OCI-M2 (cell line): ENCODE measurements around the gene CXCL3.

ENCODE experiments used
- DNase-seq: peaks from one replicate; lab custom pipeline; 2025; ENCODE audit not compliant: unreplicated experiment; lab: John Stamatoyannopoulos, UW

CXCL3 gene

DNA sequence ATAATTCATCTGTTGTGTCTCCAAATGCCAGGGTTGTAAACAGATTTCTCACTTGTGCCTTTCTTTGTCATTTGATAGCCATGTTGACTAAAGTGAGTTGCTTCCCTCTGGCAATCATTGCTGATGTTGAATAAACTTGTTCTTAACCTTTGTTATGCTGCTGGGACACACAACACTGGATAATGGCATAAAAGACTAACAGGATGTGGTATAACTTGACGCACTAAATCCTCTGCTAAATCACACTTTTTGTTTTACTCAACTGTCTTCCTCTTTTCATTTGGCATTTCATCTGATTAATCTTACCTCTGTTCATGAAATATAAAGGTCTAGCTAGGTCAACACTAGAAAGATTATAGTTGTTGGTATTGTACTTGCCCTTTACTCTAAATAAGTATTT lies 22.4 kb downstream of the CXCL3 start:
- DNase-seq: no peak

GRCh38 chr4:74015126-74015780 lies 23.2 kb downstream of the CXCL3 start:
- DNase-seq: no peak

DNA sequence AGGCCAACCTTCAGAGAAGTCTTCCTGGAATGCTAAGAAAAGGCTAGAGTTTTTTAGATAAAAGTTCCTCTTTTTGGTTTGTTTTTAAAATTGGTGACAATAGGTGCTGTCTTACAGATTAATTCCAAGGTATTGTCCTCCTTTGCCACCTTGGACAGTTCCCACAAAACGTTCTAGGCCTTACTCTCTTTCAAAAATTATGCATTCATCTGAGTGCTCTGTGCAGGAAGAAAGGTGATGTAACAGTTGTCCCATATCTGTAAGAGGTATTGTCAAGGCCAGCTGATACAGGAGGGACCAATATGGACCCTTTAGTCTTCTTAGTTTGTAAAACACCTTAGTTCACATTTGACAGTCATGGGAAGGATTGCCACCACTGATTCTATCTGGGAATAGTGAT lies 24.2 kb downstream of the CXCL3 start:
- no peak for DNase-seq

DNA sequence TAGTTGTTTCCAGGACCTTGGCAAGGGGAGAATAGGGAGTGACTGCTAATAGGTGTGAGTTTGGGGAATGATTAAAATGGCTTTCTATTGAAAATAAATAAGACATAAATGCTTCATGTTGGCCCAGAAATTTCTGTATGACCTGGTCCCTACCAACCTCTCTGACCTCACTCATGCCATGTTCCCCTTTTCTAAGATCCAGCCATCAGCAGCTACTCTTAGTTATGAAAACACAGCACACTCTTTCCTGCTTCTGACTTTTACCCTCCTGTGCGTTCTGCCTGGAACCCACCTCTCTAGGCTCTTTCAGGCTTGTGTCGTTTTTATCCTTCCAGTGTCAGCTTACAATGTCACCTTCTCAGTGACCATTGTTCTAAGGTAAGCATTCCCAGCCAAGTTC lies 25.2 kb downstream of the CXCL3 start:
- DNase-seq: no peak

GRCh38 chr4:74012130-74012529 lies 26.4 kb downstream of the CXCL3 start:
- no peak for DNase-seq

DNA sequence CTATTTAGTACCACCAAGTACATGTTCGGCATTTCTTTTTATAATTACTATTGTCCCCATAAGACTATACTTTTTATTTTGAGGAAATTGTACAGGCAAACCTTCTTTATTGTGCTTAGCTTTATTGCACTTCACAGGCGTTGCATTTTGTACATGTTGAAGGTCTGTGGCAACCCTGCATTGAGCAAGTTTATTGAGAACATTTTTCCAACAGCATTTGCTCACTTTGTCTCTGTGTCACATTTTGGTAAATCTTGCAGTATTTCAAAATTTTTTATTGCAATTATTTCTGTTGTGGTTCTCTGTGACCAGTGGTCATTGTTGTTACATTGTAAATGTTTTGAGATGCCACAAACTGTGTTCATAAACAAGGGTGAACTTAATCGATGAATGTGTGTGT lies 29.2 kb downstream of the CXCL3 start:
- no peak for DNase-seq

GRCh38 chr4:74006009-74006476 lies 32.4 kb downstream of the CXCL3 start:
- DNase-seq: no peak

GRCh38 chr4:74005528-74005927 lies 33.0 kb downstream of the CXCL3 start:
- DNase-seq: no peak

DNA sequence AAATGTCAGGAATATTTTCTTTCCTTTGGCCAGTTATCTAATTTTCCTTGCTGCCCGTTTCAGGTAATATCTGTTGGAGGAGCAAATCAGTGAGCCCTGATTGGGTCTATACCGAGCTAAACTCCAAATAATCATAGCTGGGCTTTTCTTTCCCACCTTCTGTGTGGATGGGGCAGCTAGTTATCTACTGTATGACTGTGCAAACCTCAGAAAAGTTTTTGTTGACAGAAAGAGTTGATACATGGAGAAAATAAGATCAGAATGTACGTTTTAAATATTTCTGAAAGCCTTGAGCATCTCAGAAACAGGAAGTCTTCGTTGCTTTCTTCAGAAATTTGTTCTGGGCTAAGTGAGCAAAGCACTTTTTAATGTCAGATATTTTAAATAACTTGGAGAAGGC lies 33.8 kb downstream of the CXCL3 start:
- no peak for DNase-seq

DNA sequence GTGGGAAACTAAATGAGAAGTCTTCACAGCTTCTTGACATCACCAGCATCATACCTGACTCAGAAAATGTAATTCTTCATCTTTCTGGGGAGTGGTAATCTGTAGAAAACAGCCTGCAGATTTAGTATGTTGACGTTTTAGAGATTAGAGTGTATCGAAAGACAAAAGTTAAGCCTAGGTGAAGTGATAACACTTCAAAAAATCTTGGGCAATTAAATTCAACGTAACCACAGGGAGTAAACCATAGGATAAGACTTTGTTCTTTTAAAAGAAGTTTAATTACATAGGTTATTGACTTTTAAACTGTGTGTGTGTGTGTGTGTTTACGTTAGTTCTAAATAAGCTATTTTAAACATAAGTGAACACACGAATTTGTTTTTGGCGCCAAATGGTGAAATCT lies 38.2 kb downstream of the CXCL3 start:
- DNase-seq: no peak

- no peak for DNase-seq
Measured at GRCh38 chr4:73998040-73999011, 40.2 kb downstream of the CXCL3 start, which contains the start of gene CXCL5. Gene CXCL5, minus strand, starts transcription at chr4:73998677. Its CDS starts 96 bp downstream, at chr4:73998581.

DNA sequence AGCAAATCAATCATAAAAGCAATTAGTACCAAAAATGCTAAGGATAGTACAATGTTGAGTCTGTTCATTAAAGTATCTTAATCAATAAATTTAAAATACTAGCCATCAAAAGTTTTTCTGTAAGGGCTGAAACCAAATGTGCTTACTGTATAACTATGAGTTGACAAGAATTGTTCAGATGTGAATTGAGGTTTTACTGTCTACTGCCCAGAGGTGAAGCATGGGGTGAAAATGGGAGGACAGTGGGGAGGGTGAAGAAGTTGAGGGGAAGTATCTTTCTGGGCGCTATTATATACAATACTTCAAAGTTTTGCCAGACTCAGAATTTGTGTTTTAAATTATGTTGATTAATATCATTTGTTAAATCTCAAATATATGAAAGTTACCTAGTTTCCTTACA lies 46.4 kb downstream of the CXCL3 start:
- no peak for DNase-seq

DNA sequence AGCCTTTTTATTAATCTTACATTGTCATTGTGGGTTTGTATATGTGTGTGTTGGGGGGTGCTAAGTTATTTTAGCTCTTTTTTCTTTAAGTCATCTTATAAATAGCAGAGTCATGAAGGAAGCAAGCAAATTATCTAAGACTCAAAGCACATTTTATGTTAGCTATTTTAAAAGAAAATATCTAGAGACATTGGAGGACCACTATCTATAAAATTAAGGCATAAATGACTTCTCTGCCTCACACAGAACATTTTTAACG lies 46.8 kb downstream of the CXCL3 start:
- no peak for DNase-seq

DNA sequence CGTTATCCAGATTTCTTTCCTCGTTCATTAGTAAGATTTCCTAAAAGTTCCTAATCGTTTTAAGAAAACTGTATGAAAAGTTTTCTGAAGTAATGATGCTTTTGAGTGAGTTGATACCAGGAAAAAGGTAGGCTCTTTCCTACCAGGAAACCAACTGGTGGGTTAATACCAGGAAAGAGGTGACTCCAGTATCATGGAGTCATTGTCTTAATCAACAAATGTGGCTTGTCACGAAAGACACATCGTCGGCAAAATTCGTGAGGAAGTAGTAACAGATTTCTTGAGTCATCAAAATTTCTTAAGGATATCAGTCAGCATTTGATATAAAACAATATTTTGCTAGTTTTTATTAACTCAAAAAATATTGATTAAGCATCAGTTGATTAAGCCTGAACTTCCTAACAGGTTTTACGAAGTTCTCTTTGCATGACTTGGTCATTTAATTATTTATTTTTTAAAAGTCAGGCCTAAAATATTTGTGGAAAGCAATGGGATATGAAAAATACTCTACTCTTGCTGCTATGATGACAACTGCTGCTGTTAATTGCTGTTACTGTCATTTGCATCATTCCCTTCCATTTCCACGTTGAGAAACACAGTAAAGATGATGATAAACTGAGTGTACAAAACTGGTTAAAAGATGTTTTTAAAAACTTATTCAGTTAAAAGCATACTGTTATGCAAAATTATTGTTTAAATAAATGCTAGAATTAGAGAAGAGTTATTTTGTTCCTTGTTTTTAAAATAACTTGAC lies 47.3 kb downstream of the CXCL3 start:
- DNase-seq: no peak

DNA sequence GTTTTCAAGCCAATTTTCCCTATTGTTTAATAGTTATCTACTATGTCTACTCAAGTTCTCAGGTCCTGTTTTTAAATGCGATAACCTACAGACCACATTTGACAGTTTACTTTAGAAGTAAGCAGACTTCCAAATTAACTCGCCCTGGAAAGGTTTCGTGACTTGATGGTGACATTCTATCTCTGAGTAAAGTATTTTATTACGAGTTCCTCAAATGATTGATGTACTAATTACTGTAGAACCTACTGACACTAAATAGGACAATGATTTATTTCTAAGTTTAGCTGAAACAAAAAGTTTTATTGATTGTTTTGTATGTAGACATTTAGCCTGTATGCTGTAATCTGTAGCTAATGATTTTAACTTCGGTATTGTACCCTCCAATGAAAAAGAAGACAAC lies 48.6 kb downstream of the CXCL3 start:
- DNase-seq: no peak

- DNase-seq: no peak
Measured at GRCh38 chr4:73989031-73989430, 49.5 kb downstream of the CXCL3 start.

DNA sequence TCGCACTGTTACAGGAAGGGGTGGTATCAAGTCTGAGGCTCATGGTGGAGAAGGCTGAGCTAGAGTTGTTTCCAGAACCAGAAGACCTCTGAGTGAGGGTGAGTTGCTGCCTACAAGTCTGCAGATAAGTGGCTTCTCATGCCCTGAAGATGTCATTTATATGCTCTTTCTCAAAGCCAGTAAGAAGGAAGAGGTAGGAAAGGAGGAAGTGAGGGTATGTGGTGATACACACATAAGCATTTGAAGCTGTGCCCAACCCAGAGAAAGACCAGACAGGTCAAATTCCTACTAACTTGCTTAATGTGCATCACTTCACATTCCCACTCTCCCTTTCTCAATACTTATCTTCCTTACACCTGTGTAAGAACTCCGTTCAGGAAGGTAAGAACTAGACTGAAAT lies 50.4 kb downstream of the CXCL3 start, which contains the start of gene PPBP:
Gene PPBP, minus strand, starts transcription at position 130 of the 400 bp plus-strand sequence. Its CDS starts 87 bp downstream, at position 43.
- DNase-seq: no peak
